SK-N-SH treated with all-trans-retinoic acid at 6 μM for 48 hours (cell line): ENCODE results near the gene XRCC4.

Source experiments
- ATAC-seq: fragments of 200-7000 bp; cut with Tn5 transposase; 3 replicates; pipeline ENCODE4 v1.9.1; 2020; ENCODE audit warnings: mild to moderate bottlenecking, moderate library complexity
- ARNTL ChIP-seq: fragments of 450-650 bp; formaldehyde crosslinking; IDR thresholded peaks from 2 replicates; pipeline ENCODE4 v1.5.0; 2020; ENCODE audit warnings: low read depth, mild to moderate bottlenecking, moderate library complexity, borderline replicate concordance
- BACH2 ChIP-seq: fragments of 250-450 bp; sonication (Bioruptor Pico); IDR thresholded peaks from 2 replicates; pipeline ENCODE4 v1.9.0; 2021; ENCODE audit warnings: mild to moderate bottlenecking, borderline replicate concordance
- CSDC2 ChIP-seq: fragments of 250-450 bp; sonication (Bioruptor Pico); IDR thresholded peaks from 2 replicates; pipeline ENCODE4 v1.5.0; 2020; ENCODE audit warnings: mild to moderate bottlenecking, moderate library complexity
- ESRRG ChIP-seq: fragments of 250-450 bp; sonication (Bioruptor Pico); IDR thresholded peaks from 2 replicates; pipeline ENCODE4 v1.6.1; 2021; ENCODE audit warnings: mild to moderate bottlenecking
- GLIS3 ChIP-seq: fragments of 250-450 bp; sonication (Bioruptor Pico); IDR thresholded peaks from 2 replicates; pipeline ENCODE4 v1.5.0; 2020; ENCODE audit warnings: mild to moderate bottlenecking, moderate library complexity
- ISL1 ChIP-seq: fragments of 250-450 bp; sonication (Bioruptor Pico); IDR thresholded peaks from 2 replicates; pipeline ENCODE4 v2.1.2; 2022; ENCODE audit warnings: mild to moderate bottlenecking, moderate library complexity
- OSR1 ChIP-seq: fragments of 250-450 bp; sonication (Bioruptor Pico); IDR thresholded peaks from 2 replicates; pipeline ENCODE4 v1.8.0; 2022; ENCODE audit warnings: moderate library complexity, mild to moderate bottlenecking, inconsistent platforms
- PPARA ChIP-seq: fragments of 250-450 bp; sonication (Bioruptor Pico); IDR thresholded peaks from 2 replicates; pipeline ENCODE4 v1.5.0; 2020; ENCODE audit warnings: mild to moderate bottlenecking, borderline replicate concordance
- RARB ChIP-seq: fragments of 250-450 bp; sonication (Bioruptor Pico); IDR thresholded peaks from 2 replicates; pipeline ENCODE4 v1.8.0; 2021; ENCODE audit warnings: mild to moderate bottlenecking, moderate library complexity
- SNAI2 ChIP-seq: fragments of 250-450 bp; sonication (Bioruptor Pico); IDR thresholded peaks from 2 replicates; pipeline ENCODE4 v1.5.0; 2020; ENCODE audit warnings: mild to moderate bottlenecking, moderate library complexity
- TCF4 ChIP-seq: fragments of 250-450 bp; sonication (Bioruptor Pico); IDR thresholded peaks from 2 replicates; pipeline ENCODE4 v1.8.0; 2021; ENCODE audit warnings: mild to moderate bottlenecking, moderate library complexity, borderline replicate concordance
- TOX ChIP-seq: fragments of 250-450 bp; sonication (Bioruptor Pico); IDR thresholded peaks from 2 replicates; pipeline ENCODE4 v1.8.0; 2021; ENCODE audit warnings: mild to moderate bottlenecking, moderate library complexity, borderline replicate concordance
- ZC3H10 ChIP-seq: fragments of 250-450 bp; sonication (Bioruptor Pico); IDR thresholded peaks from 2 replicates; pipeline ENCODE4 v1.5.1; 2021; ENCODE audit warnings: mild to moderate bottlenecking, moderate library complexity
- ZFP3 ChIP-seq: fragments of 250-450 bp; sonication (Bioruptor Pico); IDR thresholded peaks from 2 replicates; pipeline ENCODE4 v1.5.0; 2020; ENCODE audit warnings: mild to moderate bottlenecking, moderate library complexity
- ZFP30 ChIP-seq: fragments of 450-650 bp; formaldehyde crosslinking; IDR thresholded peaks from 2 replicates; pipeline ENCODE4 v1.5.0; 2022; ENCODE audit warnings: mild to moderate bottlenecking, moderate library complexity
- ZNF565 ChIP-seq: fragments of 450-650 bp; formaldehyde crosslinking; conservative IDR thresholded peaks from 2 replicates; pipeline ENCODE4 v1.5.0; 2020; ENCODE audit warnings: low read depth, mild to moderate bottlenecking, moderate library complexity
- ZNF70 ChIP-seq: fragments of 450-650 bp; formaldehyde crosslinking; IDR thresholded peaks from 2 replicates; pipeline ENCODE4 v1.5.0; 2020; ENCODE audit warnings: mild to moderate bottlenecking, moderate library complexity
- TF ChIP-seq, protein P1 (sequence below): fragments of 250-450 bp; sonication (Bioruptor Pico); IDR thresholded peaks from 2 replicates; pipeline ENCODE4 v1.8.0; 2021; ENCODE audit warnings: low read depth, mild to moderate bottlenecking, moderate library complexity, borderline replicate concordance
- TF ChIP-seq, protein P2 (sequence below): fragments of 250-450 bp; sonication (Bioruptor Pico); IDR thresholded peaks from 2 replicates; pipeline ENCODE4 v1.8.0; 2020; ENCODE audit warnings: mild to moderate bottlenecking, moderate library complexity, borderline replicate concordance
- TF ChIP-seq, protein P3 (sequence below): fragments of 250-450 bp; sonication (Bioruptor Pico); IDR thresholded peaks from 2 replicates; pipeline ENCODE4 v1.5.1; 2020; ENCODE audit warnings: low read depth, mild to moderate bottlenecking, moderate library complexity
- TF ChIP-seq, protein P4 (sequence below): fragments of 250-450 bp; sonication (Bioruptor Pico); IDR thresholded peaks from 2 replicates; pipeline ENCODE4 v1.5.0; 2020; ENCODE audit warnings: mild to moderate bottlenecking, moderate library complexity
- TF ChIP-seq, protein P5 (sequence below): fragments of 250-450 bp; sonication (Bioruptor Pico); IDR thresholded peaks from 2 replicates; pipeline ENCODE4 v1.5.1; 2021; ENCODE audit warnings: mild to moderate bottlenecking, moderate library complexity

XRCC4 gene

DNA sequence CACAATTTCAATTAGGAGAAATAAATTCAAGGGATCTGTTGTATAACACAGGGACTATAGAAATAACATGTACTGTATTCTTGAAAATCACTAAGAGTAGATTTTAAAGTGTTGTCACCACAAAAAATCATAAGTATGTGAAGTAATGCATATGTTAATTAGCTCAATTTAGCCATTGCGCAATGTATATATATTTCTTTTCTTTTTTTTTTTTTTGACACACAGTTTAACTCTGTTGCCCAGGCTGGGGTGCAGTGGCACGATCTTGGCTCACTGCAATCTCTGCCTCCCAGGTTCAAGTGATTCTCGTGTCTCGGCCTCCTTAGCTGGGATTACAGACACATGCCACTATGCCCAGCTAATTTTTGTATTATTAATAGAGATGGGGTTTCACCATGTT, 70.2 kb downstream of the XRCC4 start:
- ATAC-seq = no peak
- TF ChIP-seq PPARA (CRISPR knock-in tag) (no peak), CSDC2 (CRISPR knock-in tag) (no peak), ZNF70 (CRISPR knock-in tag) (no peak), ISL1 (CRISPR knock-in tag) (no peak)
- TF ChIP-seq, protein P1, sequence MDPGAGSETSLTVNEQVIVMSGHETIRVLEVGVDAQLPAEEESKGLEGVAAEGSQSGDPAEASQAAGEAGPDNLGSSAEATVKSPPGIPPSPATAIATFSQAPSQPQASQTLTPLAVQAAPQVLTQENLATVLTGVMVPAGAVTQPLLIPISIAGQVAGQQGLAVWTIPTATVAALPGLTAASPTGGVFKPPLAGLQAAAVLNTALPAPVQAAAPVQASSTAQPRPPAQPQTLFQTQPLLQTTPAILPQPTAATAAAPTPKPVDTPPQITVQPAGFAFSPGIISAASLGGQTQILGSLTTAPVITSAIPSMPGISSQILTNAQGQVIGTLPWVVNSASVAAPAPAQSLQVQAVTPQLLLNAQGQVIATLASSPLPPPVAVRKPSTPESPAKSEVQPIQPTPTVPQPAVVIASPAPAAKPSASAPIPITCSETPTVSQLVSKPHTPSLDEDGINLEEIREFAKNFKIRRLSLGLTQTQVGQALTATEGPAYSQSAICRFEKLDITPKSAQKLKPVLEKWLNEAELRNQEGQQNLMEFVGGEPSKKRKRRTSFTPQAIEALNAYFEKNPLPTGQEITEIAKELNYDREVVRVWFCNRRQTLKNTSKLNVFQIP (CRISPR knock-in tag) = no peak

DNA sequence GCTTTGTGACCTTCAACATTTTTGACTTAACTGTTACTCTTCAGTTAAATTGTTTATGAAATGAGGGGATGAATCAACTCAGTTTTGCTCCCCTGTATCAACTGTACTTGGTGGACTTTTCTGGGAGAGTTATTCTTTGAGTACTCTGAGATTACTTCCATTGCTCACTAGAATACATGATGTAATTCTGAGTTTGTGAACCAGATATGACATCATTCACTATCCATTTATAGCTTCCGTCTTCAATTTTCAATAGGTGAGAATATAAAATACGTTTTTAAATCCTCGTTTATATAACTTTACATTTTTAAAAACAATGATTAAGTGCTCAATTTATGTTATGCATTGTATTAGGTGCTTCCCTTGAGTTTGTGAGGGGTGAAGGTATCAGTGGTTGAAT, 71.0 kb downstream of the XRCC4 start:
- TF ChIP-seq ZNF565 (CRISPR knock-in tag) (no peak), TOX (no peak), BACH2 (CRISPR knock-in tag) (no peak), CSDC2 (CRISPR knock-in tag) (no peak), ZFP30 (CRISPR knock-in tag) (no peak), RARB (CRISPR knock-in tag) (no peak), PPARA (CRISPR knock-in tag) (no peak), SNAI2 (CRISPR knock-in tag) (no peak), ZFP3 (CRISPR knock-in tag) (no peak), ESRRG (CRISPR knock-in tag) (no peak), ZC3H10 (CRISPR knock-in tag) (no peak), ARNTL (CRISPR knock-in tag) (no peak)
- TF ChIP-seq, protein P2, sequence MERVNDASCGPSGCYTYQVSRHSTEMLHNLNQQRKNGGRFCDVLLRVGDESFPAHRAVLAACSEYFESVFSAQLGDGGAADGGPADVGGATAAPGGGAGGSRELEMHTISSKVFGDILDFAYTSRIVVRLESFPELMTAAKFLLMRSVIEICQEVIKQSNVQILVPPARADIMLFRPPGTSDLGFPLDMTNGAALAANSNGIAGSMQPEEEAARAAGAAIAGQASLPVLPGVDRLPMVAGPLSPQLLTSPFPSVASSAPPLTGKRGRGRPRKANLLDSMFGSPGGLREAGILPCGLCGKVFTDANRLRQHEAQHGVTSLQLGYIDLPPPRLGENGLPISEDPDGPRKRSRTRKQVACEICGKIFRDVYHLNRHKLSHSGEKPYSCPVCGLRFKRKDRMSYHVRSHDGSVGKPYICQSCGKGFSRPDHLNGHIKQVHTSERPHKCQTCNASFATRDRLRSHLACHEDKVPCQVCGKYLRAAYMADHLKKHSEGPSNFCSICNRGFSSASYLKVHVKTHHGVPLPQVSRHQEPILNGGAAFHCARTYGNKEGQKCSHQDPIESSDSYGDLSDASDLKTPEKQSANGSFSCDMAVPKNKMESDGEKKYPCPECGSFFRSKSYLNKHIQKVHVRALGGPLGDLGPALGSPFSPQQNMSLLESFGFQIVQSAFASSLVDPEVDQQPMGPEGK = no peak
- TF ChIP-seq, protein P3, sequence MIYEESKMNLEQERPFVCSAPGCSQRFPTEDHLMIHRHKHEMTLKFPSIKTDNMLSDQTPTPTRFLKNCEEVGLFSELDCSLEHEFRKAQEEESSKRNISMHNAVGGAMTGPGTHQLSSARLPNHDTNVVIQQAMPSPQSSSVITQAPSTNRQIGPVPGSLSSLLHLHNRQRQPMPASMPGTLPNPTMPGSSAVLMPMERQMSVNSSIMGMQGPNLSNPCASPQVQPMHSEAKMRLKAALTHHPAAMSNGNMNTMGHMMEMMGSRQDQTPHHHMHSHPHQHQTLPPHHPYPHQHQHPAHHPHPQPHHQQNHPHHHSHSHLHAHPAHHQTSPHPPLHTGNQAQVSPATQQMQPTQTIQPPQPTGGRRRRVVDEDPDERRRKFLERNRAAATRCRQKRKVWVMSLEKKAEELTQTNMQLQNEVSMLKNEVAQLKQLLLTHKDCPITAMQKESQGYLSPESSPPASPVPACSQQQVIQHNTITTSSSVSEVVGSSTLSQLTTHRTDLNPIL = no peak
- TF ChIP-seq, protein P4, sequence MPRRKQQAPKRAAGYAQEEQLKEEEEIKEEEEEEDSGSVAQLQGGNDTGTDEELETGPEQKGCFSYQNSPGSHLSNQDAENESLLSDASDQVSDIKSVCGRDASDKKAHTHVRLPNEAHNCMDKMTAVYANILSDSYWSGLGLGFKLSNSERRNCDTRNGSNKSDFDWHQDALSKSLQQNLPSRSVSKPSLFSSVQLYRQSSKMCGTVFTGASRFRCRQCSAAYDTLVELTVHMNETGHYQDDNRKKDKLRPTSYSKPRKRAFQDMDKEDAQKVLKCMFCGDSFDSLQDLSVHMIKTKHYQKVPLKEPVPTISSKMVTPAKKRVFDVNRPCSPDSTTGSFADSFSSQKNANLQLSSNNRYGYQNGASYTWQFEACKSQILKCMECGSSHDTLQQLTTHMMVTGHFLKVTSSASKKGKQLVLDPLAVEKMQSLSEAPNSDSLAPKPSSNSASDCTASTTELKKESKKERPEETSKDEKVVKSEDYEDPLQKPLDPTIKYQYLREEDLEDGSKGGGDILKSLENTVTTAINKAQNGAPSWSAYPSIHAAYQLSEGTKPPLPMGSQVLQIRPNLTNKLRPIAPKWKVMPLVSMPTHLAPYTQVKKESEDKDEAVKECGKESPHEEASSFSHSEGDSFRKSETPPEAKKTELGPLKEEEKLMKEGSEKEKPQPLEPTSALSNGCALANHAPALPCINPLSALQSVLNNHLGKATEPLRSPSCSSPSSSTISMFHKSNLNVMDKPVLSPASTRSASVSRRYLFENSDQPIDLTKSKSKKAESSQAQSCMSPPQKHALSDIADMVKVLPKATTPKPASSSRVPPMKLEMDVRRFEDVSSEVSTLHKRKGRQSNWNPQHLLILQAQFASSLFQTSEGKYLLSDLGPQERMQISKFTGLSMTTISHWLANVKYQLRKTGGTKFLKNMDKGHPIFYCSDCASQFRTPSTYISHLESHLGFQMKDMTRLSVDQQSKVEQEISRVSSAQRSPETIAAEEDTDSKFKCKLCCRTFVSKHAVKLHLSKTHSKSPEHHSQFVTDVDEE (CRISPR knock-in tag) = no peak
- TF ChIP-seq, protein P5, sequence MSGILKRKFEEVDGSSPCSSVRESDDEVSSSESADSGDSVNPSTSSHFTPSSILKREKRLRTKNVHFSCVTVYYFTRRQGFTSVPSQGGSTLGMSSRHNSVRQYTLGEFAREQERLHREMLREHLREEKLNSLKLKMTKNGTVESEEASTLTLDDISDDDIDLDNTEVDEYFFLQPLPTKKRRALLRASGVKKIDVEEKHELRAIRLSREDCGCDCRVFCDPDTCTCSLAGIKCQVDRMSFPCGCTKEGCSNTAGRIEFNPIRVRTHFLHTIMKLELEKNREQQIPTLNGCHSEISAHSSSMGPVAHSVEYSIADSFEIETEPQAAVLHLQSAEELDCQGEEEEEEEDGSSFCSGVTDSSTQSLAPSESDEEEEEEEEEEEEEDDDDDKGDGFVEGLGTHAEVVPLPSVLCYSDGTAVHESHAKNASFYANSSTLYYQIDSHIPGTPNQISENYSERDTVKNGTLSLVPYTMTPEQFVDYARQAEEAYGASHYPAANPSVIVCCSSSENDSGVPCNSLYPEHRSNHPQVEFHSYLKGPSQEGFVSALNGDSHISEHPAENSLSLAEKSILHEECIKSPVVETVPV (CRISPR knock-in tag) = no peak
- no peak for ATAC-seq

DNA sequence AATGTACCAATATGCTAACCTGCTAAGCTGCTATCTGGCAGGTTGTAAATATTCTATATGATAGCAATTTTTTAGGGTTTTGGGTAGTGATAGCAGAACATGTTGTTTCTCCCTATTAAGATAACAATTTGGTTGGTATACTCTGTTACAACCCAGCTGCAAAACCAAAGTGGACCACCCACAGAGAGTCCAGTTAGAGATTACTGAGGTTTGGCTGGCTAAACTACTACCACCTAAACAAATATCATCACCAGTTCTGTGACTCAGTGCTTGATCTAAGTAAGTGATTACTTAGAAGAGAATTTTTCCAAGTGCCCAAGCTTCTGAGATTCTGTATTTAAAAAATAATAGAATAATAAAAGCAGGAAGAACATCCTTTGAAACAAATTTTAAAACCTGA, 72.3 kb downstream of the XRCC4 start:
- no peak for TF ChIP-seq TOX
- TF ChIP-seq BACH2 (CRISPR knock-in tag) = no peak
- TF ChIP-seq, protein P1 (CRISPR knock-in tag) = no peak
- TF ChIP-seq CSDC2 (CRISPR knock-in tag) = no peak
- TF ChIP-seq ZNF70 (CRISPR knock-in tag) = no peak
- no peak for TF ChIP-seq ZFP30 (CRISPR knock-in tag)
- TF ChIP-seq RARB (CRISPR knock-in tag) = no peak
- no peak for TF ChIP-seq OSR1 (CRISPR knock-in tag)
- no peak for TF ChIP-seq GLIS3 (CRISPR knock-in tag)
- TF ChIP-seq SNAI2 (CRISPR knock-in tag) = no peak
- TF ChIP-seq ZC3H10 (CRISPR knock-in tag) = no peak
- TF ChIP-seq PPARA (CRISPR knock-in tag) = no peak
- TF ChIP-seq, protein P5 (CRISPR knock-in tag) = no peak
- no peak for TF ChIP-seq ISL1 (CRISPR knock-in tag)
- TF ChIP-seq TCF4 = no peak
- TF ChIP-seq ZFP3 (CRISPR knock-in tag) = no peak
- TF ChIP-seq ARNTL (CRISPR knock-in tag) = no peak
- TF ChIP-seq, protein P3 = no peak
- TF ChIP-seq, all 23 proteins: peak for 0
- no peak for ATAC-seq
